GM18870 (cell line): Measurements from ENCODE around the gene DNM1L.
"Not testable (repeated sequence)": the region's sequence is repeated elsewhere in the genome, so short reads cannot be mapped to it uniquely, and the experiment has no call there.

Experiments
- ATAC-seq: cut with Tn5 transposase; IDR thresholded peaks from one replicate; pipeline ENCODE4 v1.9.1; 2021; ENCODE audit warnings: moderate library complexity; ENCODE audit not compliant: unreplicated experiment

The DNM1L gene

GRCh38 chr12:32695787-32696186 lies 16.7 kb downstream of the DNM1L start:
- ATAC-seq = no peak

- no peak for ATAC-seq
Measured at GRCh38 chr12:32697445-32697844, 18.3 kb downstream of the DNM1L start.

GRCh38 chr12:32698285-32698684 lies 19.2 kb downstream of the DNM1L start:
- ATAC-seq = no peak

GRCh38 chr12:32699437-32699836 lies 20.3 kb downstream of the DNM1L start:
- not testable (repeated sequence) for ATAC-seq

DNA sequence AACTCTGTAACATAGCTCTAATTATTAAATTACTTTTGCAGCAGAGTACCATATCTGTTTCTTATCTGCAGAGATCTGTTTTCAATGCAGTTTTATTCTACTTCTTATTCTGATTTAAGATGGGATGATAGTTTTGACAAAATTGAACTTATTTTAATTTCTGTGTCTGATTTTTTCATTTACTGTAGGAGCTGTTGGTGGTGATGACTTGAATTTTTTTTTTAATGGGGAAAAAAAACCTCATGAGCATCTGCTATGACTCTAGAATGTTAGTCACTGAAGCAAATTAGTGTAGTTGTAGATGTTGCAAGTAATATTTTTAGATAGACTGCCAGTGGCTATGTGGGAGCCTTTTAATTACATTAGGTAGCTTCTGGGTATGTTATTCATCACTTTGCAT lies 23.4 kb downstream of the DNM1L start:
- ATAC-seq = no peak

- no peak for ATAC-seq
Measured at GRCh38 chr12:32702946-32703345, 23.8 kb downstream of the DNM1L start.

- ATAC-seq = no peak
Measured at GRCh38 chr12:32705783-32706182, 26.7 kb downstream of the DNM1L start.

GRCh38 chr12:32706335-32707024 lies 27.4 kb downstream of the DNM1L start:
- no peak for ATAC-seq

GRCh38 chr12:32708926-32709325 lies 29.8 kb downstream of the DNM1L start:
- ATAC-seq = no peak

GRCh38 chr12:32714772-32715171 lies 35.7 kb downstream of the DNM1L start:
- ATAC-seq = no peak

- ATAC-seq = no peak
Measured at GRCh38 chr12:32718926-32719325, 39.8 kb downstream of the DNM1L start.

- not testable (repeated sequence) for ATAC-seq
Measured at GRCh38 chr12:32725308-32725707, 46.2 kb downstream of the DNM1L start.

DNA sequence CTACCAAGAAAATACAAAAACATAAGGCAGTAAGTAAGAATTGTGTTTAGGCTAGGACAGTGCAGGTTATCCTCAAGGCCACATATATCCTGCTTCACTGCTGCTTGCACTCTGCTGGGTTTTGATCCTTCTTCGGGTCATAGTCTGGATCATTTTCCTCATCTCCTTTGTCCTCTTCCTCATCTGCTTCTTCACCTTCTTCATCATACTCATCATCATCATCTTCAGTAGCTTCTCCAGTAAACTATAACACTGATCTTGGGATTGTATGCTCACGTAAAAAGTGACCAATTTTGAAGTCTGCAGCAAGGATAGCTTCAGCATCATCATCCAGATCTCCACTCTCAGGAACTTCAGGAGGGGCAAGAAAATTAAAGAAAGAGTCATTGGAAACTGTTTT lies 47.2 kb downstream of the DNM1L start:
- no peak for ATAC-seq

- ATAC-seq = no peak
Measured at GRCh38 chr12:32727237-32727636, 48.1 kb downstream of the DNM1L start.

DNA sequence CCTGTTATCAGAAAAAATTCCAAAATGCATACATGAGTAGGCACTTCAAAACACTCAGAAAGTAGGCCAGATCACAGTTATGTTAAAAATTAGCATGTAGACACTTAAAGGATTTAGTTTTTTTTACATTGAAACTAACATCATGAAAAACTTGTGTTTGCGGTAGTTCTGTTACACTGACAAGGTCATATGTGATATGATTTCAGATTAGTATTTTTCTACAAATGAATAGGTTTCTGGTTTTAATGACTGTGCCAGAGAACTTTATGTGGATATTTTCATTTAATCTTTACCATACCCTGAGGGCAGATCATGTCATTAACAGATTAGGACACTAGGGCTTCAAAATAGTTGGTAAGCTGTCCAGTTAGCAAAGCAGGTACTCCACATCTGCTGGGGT lies 55.9 kb downstream of the DNM1L start:
- ATAC-seq = no peak

DNA sequence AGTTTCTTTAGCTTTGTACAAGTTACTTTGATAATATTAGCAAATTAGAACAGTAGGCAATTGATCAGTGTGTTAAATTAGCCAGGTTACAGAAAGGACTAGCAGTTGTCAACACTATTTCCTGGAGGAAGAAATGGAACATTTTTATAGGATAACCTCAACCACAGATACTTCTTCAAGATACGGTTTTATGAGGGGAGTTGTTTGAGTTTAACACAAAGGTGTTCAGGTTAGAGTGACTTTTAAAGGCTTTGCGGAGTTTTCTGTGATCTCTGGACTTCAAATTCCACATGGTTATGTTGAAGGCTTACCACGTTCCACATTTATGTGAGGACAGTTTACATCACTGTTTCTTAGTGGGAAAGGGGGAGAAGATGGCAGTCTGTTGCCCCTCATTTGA lies 57.3 kb downstream of the DNM1L start:
- no peak for ATAC-seq

DNA sequence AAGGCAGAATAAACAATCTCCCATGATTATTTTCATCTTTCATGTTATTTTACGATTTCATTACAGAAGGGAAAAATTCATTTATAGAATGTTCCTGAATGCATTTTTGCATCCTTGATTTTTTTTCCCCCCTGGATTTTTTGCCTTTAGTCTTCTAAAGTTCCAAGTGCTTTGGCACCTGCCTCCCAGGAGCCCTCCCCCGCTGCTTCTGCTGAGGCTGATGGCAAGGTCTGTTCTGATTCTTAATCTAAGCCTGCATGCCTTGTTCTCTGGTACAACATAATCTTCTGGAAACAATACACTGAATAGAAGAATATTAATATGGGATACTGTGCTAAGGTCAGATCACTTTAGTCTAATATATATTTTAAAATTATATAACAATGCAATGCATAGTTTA lies 58.6 kb downstream of the DNM1L start:
- ATAC-seq = no peak

GRCh38 chr12:32739279-32739678 lies 60.2 kb downstream of the DNM1L start:
- ATAC-seq = no peak

- no peak for ATAC-seq
Measured at GRCh38 chr12:32742133-32742532, 63.0 kb downstream of the DNM1L start.

DNA sequence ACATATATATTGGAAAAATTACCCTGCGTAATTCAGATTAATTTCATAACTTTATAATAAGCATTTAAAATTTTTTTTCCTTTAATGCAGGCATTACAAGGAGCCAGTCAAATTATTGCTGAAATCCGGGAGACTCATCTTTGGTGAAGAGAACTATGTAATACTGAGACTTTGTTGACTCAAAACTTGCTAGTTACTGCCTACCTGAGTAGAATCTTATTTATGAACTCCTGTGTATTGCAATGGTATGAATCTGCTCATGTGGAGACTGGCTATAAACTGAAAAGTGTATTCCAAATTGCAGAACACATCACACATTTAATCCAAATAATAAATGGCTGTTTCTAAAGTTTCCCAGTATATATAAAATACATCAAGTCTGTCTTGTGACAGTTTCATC lies 64.2 kb downstream of the DNM1L start:
- ATAC-seq = no peak

- no peak for ATAC-seq
Measured at GRCh38 chr12:32753605-32754004, 74.5 kb downstream of the DNM1L start.

- ATAC-seq = no peak
Measured at GRCh38 chr12:32754111-32754510, 75.0 kb downstream of the DNM1L start.

- peak; percentile 56 for ATAC-seq
Measured at GRCh38 chr12:32755051-32755653, 76.1 kb downstream of the DNM1L start.
